Measurements from ENCODE around the gene GPRC5A. TPM values are rescaled to one million over a fixed set of nuclear protein-coding genes. Genes with fewer than 3 reads are reported as not detected.
"Not testable (repeated sequence)": the region's sequence is repeated elsewhere in the genome, so short reads cannot be mapped to it uniquely, and the experiment has no call there.

GPRC5A gene
- total RNA-seq, 1 donor from 2014 or later, result not detected

DNA sequence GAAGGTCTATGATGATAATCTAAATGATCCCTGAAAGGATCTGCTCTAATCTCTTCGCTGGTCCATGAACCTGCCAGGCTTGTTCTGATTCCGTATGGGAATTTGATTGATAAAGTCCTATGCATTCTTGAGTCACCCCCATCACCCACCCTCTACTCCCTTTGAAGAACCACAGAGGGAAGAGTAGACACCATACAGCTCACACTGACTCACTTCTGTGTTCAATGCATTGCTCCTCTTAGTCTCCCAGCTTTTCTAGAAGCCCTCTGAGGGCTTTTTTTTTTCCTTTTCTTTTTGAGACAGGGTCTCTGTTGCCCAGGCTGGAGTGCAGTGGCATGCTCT lies 18.5 kb upstream of the GPRC5A start:
- Mint-ChIP-seq H3K27me3 (ENCODE audit: low read depth) (no peaks in the 10 kb centered on the region), H3K4me1 (peaks cover 5% of the 10 kb centered on the region), H3K4me3 (no peak overlapping the region), H3K27ac (ENCODE audit: unreplicated experiment) (no peak overlapping the region), H3K9me3 (no peaks in the 10 kb centered on the region), H3K36me3 (ENCODE audit: low read depth) (peaks cover 2% of the 10 kb centered on the region)
- DNase-seq (ENCODE audit: low read depth, low spot score), result no peak
- TF ChIP-seq, protein P1, sequence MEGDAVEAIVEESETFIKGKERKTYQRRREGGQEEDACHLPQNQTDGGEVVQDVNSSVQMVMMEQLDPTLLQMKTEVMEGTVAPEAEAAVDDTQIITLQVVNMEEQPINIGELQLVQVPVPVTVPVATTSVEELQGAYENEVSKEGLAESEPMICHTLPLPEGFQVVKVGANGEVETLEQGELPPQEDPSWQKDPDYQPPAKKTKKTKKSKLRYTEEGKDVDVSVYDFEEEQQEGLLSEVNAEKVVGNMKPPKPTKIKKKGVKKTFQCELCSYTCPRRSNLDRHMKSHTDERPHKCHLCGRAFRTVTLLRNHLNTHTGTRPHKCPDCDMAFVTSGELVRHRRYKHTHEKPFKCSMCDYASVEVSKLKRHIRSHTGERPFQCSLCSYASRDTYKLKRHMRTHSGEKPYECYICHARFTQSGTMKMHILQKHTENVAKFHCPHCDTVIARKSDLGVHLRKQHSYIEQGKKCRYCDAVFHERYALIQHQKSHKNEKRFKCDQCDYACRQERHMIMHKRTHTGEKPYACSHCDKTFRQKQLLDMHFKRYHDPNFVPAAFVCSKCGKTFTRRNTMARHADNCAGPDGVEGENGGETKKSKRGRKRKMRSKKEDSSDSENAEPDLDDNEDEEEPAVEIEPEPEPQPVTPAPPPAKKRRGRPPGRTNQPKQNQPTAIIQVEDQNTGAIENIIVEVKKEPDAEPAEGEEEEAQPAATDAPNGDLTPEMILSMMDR (conservative IDR thresholded peaks at IDR 0.05), result no peak

DNA sequence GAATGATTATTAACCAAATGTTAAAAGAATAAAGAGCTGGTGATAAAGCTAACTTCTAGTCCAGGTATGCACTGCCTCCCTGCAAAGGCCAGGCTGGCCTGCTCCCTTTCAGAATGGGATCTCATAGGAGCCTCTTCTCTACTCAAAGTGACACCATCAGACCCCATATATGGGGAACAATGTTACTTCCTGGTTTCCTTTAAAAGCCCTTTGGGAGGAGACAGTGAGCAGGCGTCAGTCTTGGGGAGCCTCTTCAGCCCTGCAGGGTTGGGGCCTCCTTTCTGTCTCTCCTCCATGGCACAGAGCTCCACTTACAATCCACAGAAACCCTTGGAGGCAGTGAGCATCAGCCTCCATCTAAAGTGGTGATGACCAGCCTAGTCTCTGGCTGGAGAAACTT lies 17.3 kb upstream of the GPRC5A start:
- Mint-ChIP-seq H3K27me3 (ENCODE audit: low read depth) (no peaks in the 10 kb centered on the region), H3K4me3 (no peak overlapping the region), H3K9me3 (no peaks in the 10 kb centered on the region), H3K27ac (ENCODE audit: unreplicated experiment) (no peak overlapping the region), H3K4me1 (peaks cover 5% of the 10 kb centered on the region), H3K36me3 (ENCODE audit: low read depth) (peaks cover 2% of the 10 kb centered on the region)
- no peak for DNase-seq (ENCODE audit: low read depth, low spot score)
- TF ChIP-seq, protein P1 (conservative IDR thresholded peaks at IDR 0.05), result no peak

DNA sequence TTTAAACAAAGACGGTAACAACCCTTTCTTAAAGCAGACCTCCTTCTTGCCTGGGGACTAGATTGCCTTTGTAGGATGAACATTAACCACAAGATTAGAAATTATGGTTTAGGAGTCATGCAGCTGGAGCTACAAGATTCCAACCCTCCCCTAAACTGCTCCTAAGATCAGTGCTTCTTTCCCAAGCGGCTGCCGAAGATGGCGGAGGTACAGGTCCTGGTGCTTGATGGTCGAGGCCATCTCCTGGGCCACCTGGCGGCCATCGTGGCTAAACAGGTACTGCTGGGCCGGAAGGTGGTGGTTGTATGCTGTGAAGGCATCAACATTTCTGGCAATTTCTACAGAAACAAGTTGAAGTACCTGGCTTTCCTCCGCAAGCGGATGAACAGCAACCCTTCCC lies 16.1 kb upstream of the GPRC5A start:
- H3K27me3 Mint-ChIP-seq (ENCODE audit: low read depth); H3K27ac Mint-ChIP-seq (ENCODE audit: unreplicated experiment): not testable (repeated sequence)

DNA sequence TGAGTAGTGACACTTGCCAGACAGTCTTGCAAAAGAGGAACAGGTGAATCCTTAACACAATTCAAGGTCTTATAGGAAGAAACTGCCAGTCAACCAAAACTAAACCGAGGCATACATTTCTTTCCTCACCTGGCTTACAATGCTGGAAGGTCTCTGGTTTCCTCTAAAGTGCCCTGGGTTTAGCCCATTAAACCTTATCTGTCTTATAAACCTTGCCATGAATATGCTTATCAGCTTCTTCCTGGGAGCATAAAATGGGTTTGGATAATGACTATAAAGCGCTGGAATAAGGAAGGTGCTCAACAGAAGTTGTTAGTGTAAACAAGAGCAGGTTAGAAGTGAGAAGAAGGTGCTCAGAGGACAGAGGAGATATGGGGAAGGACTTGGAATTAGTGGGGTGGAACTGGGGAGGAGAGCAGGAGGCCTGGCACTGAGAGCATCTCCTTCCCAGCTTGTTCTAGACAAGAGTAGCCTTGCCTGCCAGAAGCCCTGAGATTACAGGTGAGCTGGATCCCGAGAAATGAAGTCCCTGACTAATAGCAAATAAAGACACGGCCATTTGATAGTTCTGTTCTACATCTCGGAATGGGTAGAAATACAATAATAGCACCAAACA lies 14.1 kb upstream of the GPRC5A start:
- Mint-ChIP-seq H3K27ac (ENCODE audit: unreplicated experiment) (no peak overlapping the region), H3K4me1 (no peaks in the 10 kb centered on the region), H3K27me3 (ENCODE audit: low read depth) (no peaks in the 10 kb centered on the region), H3K36me3 (ENCODE audit: low read depth) (peaks cover 2% of the 10 kb centered on the region), H3K9me3 (no peaks in the 10 kb centered on the region), H3K4me3 (no peak overlapping the region)
- TF ChIP-seq, protein P1 (conservative IDR thresholded peaks at IDR 0.05), result no peak
- no peak for DNase-seq (ENCODE audit: low read depth, low spot score)

More for the DNA sequence above, 16.1 kb upstream of the GPRC5A start:
- H3K4me3 Mint-ChIP-seq; DNase-seq (ENCODE audit: low read depth, low spot score); H3K9me3 Mint-ChIP-seq; H3K4me1 Mint-ChIP-seq; H3K36me3 Mint-ChIP-seq (ENCODE audit: low read depth): not testable (repeated sequence)

DNA sequence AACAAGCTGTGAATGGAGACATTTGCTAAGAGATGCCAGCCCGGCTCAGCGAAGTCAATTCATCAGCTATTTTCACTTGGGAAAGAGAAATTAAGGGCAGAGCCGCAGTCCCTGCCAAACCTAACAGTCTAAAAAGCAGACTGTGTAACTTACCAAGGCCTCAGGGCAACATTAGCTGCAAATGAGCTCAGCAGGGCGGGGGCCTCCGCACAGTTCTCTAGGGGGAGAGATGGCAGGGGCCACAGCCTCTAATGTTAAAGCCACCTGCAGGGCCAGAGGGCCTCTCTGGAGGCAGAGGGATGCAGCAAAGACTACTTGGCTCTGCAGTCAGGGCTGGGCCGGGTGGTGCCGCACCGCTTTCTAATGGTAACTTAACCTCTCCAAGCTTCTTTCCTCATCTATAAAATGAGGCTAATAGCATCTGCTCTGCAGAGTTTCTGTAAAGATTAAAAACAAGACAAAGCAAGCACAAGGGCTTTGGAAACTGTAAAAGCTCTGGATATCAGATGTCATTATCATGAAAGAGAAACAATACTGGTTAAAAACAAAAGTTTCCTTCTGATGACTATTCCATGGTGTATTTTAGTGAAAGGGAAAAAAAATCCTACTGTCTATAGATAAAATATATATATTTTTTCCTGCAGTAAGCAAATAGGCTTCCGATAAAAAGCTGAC lies 13.4 kb upstream of the GPRC5A start:
- H3K4me1 Mint-ChIP-seq, result no peaks in the 10 kb centered on the region
- no peak overlapping the region for H3K27ac Mint-ChIP-seq (ENCODE audit: unreplicated experiment)
- no peak overlapping the region for H3K4me3 Mint-ChIP-seq
- peaks cover 2% of the 10 kb centered on the region for H3K36me3 Mint-ChIP-seq (ENCODE audit: low read depth)
- H3K27me3 Mint-ChIP-seq (ENCODE audit: low read depth), result peaks cover 2% of the 10 kb centered on the region
- DNase-seq (ENCODE audit: low read depth, low spot score), result no peak
- no peaks in the 10 kb centered on the region for H3K9me3 Mint-ChIP-seq
- TF ChIP-seq, protein P1 (conservative IDR thresholded peaks at IDR 0.05), result no peak

DNA sequence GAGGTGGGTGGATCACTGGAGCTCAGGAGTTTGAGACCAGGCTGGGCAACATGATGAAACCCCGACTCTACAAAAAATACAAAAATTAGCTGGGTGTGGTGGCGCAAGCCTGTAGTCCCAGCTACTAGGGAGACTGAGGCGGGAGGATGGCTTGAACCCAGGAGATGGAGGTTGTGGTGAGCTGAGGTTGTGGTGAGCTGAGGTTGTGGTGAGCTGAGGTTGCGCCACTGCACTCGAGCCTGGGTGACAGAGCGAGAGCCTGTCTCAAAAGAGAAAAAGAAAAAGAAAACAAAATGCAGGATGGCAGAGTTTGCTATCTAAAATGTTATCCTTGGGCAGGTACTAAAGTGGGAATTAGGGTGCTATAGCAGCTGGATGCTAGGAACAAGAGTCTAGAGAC lies 10.8 kb upstream of the GPRC5A start:
- no peak overlapping the region for H3K4me3 Mint-ChIP-seq
- peaks cover 18% of the 10 kb centered on the region for H3K27me3 Mint-ChIP-seq (ENCODE audit: low read depth)
- no peak for DNase-seq (ENCODE audit: low read depth, low spot score)
- H3K27ac Mint-ChIP-seq (ENCODE audit: unreplicated experiment), result no peak overlapping the region
- H3K36me3 Mint-ChIP-seq (ENCODE audit: low read depth), result peaks cover 2% of the 10 kb centered on the region
- TF ChIP-seq, protein P1 (conservative IDR thresholded peaks at IDR 0.05), result no peak
- no peaks in the 10 kb centered on the region for H3K4me1 Mint-ChIP-seq
- H3K9me3 Mint-ChIP-seq, result no peaks in the 10 kb centered on the region

All from neural crest cell (in vitro differentiated cells).